SW 1271 (cell line): ENCODE results near the gene PPP1R12B.

Experiments
- DNase-seq, 2 experiments: peaks; one replicate each; lab custom pipeline; 2025; lab: John Stamatoyannopoulos, UW

The PPP1R12B gene, protein sequence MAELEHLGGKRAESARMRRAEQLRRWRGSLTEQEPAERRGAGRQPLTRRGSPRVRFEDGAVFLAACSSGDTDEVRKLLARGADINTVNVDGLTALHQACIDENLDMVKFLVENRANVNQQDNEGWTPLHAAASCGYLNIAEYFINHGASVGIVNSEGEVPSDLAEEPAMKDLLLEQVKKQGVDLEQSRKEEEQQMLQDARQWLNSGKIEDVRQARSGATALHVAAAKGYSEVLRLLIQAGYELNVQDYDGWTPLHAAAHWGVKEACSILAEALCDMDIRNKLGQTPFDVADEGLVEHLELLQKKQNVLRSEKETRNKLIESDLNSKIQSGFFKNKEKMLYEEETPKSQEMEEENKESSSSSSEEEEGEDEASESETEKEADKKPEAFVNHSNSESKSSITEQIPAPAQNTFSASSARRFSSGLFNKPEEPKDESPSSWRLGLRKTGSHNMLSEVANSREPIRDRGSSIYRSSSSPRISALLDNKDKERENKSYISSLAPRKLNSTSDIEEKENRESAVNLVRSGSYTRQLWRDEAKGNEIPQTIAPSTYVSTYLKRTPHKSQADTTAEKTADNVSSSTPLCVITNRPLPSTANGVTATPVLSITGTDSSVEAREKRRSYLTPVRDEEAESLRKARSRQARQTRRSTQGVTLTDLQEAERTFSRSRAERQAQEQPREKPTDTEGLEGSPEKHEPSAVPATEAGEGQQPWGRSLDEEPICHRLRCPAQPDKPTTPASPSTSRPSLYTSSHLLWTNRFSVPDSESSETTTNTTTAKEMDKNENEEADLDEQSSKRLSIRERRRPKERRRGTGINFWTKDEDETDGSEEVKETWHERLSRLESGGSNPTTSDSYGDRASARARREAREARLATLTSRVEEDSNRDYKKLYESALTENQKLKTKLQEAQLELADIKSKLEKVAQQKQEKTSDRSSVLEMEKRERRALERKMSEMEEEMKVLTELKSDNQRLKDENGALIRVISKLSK

DNA sequence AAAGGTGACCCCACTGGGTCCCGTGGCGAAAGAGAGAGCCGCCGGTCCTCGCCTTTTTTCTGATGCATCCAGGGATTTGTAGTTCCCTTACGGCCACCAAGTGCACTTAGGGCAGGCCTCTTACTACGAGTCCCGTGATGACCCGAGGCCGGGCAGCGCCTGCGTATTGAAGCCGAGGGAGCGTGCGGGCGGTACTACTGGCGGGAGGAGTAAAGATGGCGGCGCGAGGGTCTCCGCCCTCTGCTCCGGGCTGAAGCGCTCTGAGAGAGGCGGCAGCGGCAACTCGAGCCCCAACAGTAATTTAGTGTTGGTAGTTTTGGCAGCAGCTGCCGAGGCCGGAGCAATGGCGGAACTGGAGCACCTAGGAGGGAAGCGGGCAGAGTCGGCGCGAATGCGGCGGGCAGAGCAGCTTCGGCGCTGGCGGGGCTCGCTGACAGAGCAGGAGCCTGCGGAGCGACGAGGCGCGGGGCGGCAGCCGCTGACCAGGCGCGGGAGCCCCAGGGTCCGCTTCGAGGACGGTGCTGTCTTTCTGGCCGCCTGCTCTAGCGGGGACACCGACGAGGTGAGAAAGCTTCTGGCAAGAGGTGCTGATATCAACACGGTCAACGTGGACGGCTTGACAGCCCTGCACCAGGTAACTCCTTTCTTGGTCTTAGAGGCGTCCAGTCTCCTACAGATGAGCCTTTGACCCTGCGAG is at the start of gene PPP1R12B:
Gene PPP1R12B, plus strand, starts transcription at position 191 of the 697 bp plus-strand sequence. Its CDS starts 153 bp downstream, at position 344.
- DNase-seq: peak; percentile 93 to 96

DNA sequence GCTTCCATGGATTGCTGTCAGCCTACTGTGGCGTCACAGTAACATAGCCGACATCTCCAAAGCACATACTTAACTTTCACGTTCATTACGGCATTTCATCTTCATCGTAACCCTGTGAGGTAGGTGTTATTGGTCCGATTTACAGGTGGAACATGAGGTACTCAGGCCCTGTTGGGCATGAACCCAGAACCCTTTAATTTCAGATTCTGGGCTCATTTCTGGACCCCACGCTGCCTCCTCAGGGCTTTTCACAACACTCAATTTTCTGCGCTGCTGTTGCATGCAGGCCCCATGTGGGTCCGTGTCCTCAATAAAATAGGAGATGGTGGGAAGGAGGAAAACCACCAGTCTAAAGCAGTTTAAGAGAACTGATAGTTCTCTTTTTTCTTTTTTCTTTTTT is 46.3 kb upstream of the PPP1R12B start:
- no peak for DNase-seq

DNA sequence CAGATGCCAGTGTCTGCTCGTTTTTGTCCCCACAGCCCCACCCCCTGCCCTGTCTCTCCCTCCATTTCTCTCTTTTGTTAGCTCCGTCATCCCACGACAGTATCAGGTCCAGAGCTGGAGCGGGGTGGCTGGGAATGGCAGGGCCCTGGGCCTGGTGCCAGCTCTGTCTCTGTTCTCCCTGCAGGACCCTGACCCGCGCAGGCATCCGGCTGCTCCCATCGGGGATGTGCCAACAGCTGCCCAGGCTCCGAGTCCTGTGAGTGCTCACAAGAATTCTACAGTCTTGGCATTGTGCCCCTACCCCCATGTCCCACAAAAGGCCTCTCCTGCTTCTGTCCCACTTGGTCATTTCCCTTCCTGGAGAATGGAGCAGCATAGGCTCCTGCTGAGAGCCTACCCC is 44.1 kb upstream of the PPP1R12B start:
- DNase-seq: no peak

DNA sequence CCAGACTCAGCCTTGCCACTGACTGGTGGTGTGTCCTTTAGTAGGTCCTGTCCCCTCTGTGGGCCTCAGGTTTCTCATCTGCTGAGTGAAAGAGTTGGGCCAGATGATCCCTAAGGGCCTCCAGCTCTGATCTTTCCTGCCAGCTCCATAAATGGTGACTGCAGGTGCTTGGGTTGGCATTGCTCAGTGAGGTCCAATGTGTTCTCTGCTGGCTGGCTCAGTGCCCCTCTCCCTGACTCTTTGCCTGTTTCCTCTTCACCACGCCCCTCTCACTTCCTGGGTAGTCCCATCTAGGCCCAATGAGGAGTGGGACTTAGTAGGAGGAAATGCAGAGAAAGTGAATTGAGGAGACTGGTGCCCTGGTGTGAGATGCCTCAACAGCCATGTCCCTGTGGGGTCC is 43.3 kb upstream of the PPP1R12B start:
- no peak for DNase-seq

DNA sequence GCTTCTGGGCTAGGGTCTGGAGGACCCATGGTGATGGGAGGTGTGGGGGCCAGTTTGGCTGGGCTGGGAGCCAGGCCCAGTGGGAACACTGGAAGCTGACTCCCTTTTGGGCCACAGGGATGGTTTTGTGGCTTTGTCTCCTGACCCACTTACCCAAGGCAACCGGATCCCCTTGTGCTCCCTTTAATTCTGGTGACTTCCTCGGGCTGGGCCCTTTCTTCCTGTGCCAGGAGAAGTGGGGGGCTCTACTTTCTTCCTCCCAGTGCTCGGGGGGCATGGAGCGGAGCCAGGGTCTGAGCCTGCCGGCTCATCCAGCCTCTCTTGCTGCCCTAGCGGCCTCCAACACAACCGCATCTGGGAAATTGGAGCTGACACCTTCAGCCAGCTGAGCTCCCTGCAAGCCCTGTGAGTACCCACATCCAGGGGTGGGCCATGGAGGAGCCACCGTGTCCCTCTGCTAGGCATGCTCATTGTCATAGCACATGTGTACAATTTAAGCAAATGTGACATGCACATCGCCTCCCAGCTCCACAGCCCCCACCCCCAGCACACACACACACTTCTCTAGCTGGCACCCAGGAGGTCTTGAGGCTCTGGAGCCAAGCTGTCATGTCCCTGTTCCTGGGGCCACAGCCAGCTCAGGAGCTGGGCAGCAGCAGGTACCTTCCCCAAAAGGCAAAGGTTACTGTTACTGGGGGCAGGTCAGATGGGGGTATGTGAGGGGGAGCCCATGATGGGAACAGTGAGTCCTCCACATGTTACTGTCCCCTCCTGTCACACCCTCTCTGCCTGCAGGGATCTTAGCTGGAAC is 41.8 kb upstream of the PPP1R12B start:
- DNase-seq: no peak

DNA sequence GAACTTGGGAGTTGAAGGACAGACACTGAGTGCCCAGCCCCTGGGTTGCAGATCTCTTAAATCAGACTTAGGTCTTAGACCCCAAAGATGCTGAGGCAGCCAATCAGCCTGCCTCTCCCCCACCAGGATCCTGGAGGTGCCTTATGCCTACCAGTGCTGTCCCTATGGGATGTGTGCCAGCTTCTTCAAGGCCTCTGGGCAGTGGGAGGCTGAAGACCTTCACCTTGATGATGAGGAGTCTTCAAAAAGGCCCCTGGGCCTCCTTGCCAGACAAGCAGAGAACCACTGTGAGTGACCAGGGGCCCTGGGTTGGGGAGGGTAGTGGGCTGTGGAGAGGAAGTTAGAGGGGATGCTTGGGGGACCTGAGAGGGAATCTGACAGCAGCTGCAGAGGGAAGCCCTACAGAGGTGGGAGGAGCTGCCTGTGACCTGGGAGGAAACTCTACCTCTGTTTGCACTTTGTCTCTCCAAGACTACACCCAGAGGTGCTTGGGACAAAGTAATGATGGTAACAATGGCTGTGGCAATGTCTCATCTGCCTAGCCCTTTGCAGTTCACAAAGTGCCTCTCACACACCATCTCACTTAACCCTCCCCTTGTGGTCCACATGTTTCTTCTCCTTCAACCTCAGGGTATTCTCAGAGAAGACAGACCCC is 38.3 kb upstream of the PPP1R12B start:
- DNase-seq: no peak

DNA sequence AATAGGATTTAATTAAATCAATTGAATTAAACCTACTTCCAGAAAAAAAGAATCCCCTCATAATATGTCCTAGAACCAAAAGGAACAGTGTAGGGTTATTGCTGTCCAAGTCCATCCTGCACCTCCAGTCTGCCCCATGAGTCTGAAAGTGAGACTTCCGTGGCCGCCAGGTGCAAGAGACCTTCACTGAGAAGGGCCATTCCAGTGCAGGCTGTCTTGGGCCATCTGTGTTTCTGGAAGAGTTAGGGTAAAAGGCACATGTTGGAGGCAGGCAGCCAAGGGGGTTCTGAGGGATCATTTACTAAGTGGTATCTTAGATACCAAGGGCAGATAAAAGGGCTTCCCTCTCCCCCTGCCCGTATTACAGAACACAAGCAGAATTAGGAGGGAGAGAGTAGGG is 37.8 kb upstream of the PPP1R12B start:
- DNase-seq: no peak

DNA sequence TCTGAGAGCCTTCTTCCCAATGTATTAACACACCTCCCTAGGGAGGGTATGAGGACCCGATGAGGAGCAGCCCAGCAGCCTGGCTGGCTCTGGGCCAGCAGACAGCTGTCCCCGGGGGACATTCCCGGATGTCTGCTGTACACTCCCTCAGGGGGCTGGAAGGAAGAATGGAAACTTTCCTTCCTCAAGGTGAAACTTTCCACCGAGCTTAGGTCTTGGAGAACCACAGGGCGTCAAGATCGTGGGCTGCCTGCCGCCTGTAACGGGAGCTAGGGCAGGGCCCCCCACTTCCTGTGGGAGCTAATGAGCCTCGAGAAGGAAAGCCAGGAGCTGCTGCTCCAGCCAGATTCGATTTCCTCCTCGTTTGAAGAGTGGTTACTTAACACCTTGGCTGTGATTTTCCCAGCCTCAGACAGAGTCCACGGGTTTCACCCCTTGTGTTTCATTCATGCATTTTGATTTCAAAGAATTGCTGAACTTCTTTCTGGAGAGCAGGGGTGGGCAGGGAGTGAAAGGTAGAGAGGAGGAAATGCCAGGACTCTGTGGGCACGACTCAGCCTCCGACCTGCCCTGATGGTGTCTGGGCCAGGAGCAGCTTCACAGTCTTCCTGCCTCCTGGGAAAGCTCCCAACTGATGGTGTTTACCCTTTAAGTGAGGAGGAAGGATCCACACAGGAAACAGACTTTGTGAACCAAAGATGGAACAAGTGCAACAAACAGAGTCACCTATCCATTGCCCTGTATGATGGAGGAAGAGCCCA is 36.4 kb upstream of the PPP1R12B start:
- DNase-seq: no peak

DNA sequence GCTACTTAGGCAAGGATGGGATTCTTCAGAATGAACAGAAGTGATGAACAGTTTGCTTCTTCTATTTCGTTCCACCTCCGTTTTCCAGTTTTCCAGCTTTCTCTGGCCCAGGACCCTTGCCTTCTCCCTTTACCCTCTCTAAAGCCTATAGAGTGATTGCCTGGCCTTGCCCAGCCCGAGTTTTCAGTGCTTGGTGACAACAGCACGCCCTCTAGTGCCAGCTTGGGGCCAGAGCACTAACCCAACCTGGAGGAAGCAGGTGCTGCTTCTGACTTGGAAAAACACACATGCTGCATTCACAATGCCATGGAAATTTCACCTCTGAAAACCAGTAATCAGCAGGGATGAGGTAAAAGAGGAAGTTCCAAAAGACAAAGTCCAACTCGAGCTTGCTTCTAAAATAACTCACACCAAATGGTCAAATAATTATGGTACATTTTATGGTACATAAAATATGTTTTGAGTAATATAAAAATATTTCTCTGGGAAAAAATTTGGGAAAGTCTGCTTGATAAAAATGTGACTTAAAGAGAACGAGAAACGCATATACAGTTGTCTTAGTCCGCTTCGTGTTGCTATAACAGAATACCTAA is 32.8 kb upstream of the PPP1R12B start:
- peak in 1 of 2 experiments; percentile 45 for DNase-seq

DNA sequence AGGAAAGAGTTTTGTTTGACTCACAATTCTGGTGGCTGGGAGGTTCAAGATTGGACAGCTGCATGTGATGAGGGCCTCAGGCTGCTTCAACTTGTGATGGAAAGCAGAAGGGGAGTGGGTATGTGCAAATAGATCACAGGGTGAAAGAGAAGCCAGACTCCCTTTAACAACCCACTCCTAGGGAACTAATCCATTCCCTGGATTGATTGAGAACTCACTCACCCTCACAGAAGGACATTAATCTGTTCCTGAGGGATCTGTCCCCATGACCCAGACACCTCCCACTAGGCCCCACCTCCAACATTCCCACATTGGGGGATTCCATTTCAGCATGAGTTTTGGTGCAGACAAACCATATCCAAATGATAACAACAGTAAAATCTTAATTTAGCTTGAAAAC is 32.3 kb upstream of the PPP1R12B start:
- DNase-seq: no peak

DNA sequence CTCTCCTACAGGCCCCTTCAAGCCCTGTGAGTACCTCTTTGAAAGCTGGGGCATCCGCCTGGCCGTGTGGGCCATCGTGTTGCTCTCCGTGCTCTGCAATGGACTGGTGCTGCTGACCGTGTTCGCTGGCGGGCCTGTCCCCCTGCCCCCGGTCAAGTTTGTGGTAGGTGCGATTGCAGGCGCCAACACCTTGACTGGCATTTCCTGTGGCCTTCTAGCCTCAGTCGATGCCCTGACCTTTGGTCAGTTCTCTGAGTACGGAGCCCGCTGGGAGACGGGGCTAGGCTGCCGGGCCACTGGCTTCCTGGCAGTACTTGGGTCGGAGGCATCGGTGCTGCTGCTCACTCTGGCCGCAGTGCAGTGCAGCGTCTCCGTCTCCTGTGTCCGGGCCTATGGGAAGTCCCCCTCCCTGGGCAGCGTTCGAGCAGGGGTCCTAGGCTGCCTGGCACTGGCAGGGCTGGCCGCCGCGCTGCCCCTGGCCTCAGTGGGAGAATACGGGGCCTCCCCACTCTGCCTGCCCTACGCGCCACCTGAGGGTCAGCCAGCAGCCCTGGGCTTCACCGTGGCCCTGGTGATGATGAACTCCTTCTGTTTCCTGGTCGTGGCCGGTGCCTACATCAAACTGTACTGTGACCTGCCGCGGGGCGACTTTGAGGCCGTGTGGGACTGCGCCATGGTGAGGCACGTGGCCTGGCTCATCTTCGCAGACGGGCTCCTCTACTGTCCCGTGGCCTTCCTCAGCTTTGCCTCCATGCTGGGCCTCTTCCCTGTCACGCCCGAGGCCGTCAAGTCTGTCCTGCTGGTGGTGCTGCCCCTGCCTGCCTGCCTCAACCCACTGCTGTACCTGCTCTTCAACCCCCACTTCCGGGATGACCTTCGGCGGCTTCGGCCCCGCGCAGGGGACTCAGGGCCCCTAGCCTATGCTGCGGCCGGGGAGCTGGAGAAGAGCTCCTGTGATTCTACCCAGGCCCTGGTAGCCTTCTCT is 30.3 kb upstream of the PPP1R12B start:
- no peak for DNase-seq

DNA sequence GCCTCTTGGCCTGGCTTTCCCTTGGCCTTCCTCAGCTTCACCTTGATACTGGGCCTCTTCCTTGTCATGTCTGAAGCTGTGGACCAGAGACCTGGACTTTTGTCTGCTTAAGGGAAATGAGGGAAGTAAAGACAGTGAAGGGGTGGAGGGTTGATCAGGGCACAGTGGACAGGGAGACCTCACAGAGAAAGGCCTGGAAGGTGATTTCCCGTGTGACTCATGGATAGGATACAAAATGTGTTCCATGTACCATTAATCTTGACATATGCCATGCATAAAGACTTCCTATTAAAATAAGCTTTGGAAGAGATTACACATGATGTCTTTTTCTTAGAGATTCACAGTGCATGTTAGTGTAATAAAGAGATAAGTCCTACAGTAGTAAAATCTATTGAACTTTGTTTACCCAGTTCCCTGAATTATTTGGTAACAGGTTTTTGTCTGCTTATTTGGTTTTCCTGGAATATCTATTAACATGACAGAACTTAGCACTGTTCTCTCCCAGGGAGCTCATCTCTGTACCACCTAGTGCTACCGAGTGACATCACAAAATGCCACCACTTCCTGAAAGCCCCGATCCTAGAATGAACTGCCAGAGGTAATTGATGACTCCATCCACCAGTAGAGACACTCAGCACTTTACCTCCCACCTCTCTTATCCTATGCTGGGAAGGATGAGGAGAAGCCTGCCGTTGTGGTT is 29.0 kb upstream of the PPP1R12B start:
- DNase-seq: no peak

DNA sequence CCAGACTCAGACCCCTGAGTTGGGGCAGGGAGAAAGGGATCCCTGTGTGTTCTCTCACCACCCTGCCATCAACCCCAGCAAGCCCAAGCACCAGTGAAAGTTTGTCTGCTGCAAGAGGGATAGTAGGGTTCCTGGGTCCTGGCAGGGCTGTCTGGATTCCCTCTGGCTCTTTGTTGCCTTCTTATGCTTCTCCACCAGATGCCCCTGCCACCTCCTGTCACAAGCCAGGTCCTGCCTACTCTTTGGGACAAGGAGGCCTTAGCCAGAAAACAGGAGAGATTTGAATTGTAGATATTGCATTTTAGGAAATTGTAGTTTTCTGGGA is 28.5 kb upstream of the PPP1R12B start:
- DNase-seq: no peak

DNA sequence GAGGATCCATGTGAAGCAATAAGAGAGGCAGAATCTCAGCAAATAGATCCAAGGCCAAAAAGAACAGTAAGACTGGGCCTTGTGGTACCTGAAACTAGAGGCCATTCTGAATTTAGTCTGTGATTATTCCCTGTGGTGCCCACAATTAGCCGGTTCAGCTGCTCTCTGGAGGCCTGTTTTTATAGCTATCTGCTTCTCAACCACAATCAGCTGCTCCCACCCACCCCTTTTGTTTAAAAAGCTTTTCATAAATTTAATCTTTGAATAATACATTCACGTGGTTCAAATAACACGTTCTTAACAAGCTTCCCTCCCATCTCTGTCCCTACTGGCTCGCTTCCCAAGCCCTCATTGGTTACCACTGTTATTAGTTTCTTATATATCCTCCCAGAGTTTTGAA is 24.8 kb upstream of the PPP1R12B start:
- DNase-seq: no peak

DNA sequence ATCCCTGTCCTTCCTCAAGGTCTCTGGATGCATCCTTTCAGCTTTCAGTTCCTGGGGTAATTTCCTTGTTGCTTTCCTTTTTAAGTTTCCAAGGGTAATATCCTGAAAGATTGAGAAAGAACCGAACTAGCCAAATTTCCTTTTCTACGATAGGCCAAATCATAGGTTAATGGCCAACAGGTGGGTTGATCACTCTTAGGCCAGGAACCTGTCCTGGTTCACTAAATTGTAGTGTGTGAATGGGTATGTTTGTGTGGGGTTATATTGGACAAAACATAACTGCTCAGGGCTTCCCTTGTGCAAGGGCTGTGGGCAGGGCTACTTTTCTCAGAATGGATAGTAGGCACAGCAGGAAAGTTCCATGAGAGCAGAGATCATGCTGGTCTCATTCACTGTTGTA is 23.9 kb upstream of the PPP1R12B start:
- no peak for DNase-seq

DNA sequence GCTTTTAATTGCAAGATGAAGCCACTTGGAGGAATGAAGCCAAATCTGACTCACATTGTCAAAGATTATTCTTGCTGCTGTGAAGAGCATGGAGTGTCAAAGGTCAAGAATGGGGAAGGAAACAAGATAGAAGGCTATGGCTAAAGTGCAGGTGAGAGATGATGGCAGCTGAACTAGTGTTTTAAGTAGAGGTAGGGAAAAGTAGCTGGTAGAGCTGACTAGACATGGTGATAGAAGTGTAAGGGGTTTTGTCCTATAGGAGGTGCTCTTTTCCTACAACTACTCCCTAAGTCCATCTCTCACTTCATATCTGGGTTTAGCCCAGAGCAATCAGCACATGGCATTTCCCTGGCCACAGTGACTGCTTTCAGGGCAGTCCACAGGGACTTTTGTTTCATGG is 18.6 kb upstream of the PPP1R12B start:
- peak in 1 of 2 experiments; percentile 7 for DNase-seq

DNA sequence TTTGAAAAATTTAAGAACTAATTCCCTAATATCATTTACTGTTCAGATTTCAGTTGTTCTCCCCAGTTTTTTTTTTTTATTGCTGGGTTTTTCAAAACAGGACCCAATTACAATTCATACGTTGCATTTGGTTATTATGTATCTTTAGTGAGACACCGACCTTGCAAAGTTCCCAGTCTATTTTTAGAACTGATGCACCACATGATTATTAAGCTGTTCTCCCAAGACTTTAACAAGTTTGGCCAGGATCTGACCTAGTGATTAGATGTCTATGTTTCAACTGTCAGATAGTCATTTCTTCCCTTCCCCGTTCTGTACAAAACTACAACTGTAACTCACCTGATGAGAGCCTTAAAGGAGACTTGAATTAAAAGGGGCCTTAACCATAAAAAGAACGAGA is 14.6 kb upstream of the PPP1R12B start:
- DNase-seq: no peak
